ENCODE data around the gene CALHM2. TPM values are rescaled to one million over a fixed set of nuclear protein-coding genes. Genes with fewer than 3 reads are reported as not detected.

CALHM2 gene
- 2.5 and 3.6 TPM in 2 replicates for polyA plus RNA-seq (2011; rRNA removed)
- 2.4 and 3.0 TPM in 2 replicates for polyA plus RNA-seq (2012; cell fraction: cytosol; rRNA removed)
- polyA plus RNA-seq (2012; cell fraction: nucleus; rRNA removed), result 3.1 and 3.8 TPM in 2 replicates
- polyA plus RNA-seq (2017; fragmentation: RNase III; extraction: RNeasy Plus Mini Kit Qiagen cat#74134 plus additional on column Dnase treatment), result 1.9 to 2.7 TPM (median 2.6 TPM) in 3 replicates
- 3.4 and 4.1 TPM in 2 replicates for polyA minus RNA-seq (2011; rRNA and poly(A)+ RNA removed)

GRCh38 chr10:103451831-103452505, at the start of gene CALHM2:
TSS of gene CALHM2 (minus strand) at chr10:103452370. CDS start at chr10:103449941, 2,429 bp downstream.
- TF ChIP-seq PBX3 (IDR thresholded peaks at IDR 0.05) (no peak), JUN (IDR thresholded peaks at IDR 0.05) (0 out of 5 replicates have a peak, but pooled peaks of 1 of the 2 experiments have one; percentile 40)
- ATAC-seq, result peak; percentile 57 to 79
- WGBS (ENCODE audit: missing lambda C conversion rate), result 24% methylated on average over 21 of the region's 32 CpGs
- Histone ChIP-seq H3K4me2 (peak within 1 kb of the TSS; percentile 68), H3K4me3 (peak within 1 kb of the TSS; percentile 42), H3K27ac (peak within 1 kb of the TSS; percentile 62 to 81), H3K9me3 (no peaks in the 10 kb centered on the region), H3K4me1 (peaks cover 18% of the 10 kb centered on the region; the same call in 2 of the 3 replicates)
- CTCF ChIA-PET, result interaction anchor here (0.9 to 1.7 kb wide), 3 partner anchors 29 to 35 kb away, joined by 3 to 6 read pairs (median 3); no protein-coding TSS in a partner anchor
- peak; percentile 31 to 61 for DNase-seq (ENCODE audit: low read depth in 1 of 2, low spot score in 1 of 2)
- no peak for FAIRE-seq
- POLR2A ChIA-PET, result no interaction called here

GRCh38 chr10:103501186-103501585, 49.0 kb upstream of the CALHM2 start:
- ChIA-PET CTCF (interaction anchor here (1.6 to 3.1 kb wide), 3 partner anchors 9 to 15 kb away, joined by 4 to 11 read pairs (median 4); no protein-coding TSS in a partner anchor), POLR2A (no interaction called here)
- FAIRE-seq (no peak), ATAC-seq (no peak), DNase-seq (ENCODE audit: low read depth in 1 of 2, low spot score in 1 of 2) (no peak)
- TF ChIP-seq E2F6 (IDR thresholded peaks at IDR 0.05; ENCODE audit: borderline replicate concordance, low read depth) (no peak), HEYL (CRISPR knock-in tag; IDR thresholded peaks at IDR 0.05) (no peak), CEBPB (IDR thresholded peaks at IDR 0.05) (no peak), TFCP2L1 (CRISPR knock-in tag; IDR thresholded peaks at IDR 0.05) (no peak), CHD2 (IDR thresholded peaks at IDR 0.05; ENCODE audit: low read length, partially characterized antibody) (no peak), FOSB (CRISPR knock-in tag; IDR thresholded peaks at IDR 0.05) (no peak), RNF2 (IDR thresholded peaks at IDR 0.05; ENCODE audit: borderline replicate concordance, low read depth) (no peak), ZC3H11A (IDR thresholded peaks at IDR 0.05) (no peak), ZNF302 (CRISPR knock-in tag; IDR thresholded peaks at IDR 0.05) (no peak), MAFK (IDR thresholded peaks at IDR 0.05; ENCODE audit: partially characterized antibody) (no peak), FOXS1 (CRISPR knock-in tag; IDR thresholded peaks at IDR 0.05) (no peak), POLR2A (IDR thresholded peaks at IDR 0.05; ENCODE audit: low read length) (no peak), RARB (CRISPR knock-in tag; IDR thresholded peaks at IDR 0.05) (no peak), RFX5 (IDR thresholded peaks at IDR 0.05) (no peak), MAZ (IDR thresholded peaks at IDR 0.05; ENCODE audit: borderline replicate concordance, low read depth, low read length) (no peak)
- no peak overlapping the region for H3K4me2 ChIP-seq
- 76% methylated on average over 3 of the region's 3 CpGs for WGBS (ENCODE audit: missing lambda C conversion rate)
- no peaks in the 10 kb centered on the region for H3K9me3 ChIP-seq
- no peak overlapping the region for H3K27ac ChIP-seq
- H3K4me1 ChIP-seq, result peaks cover 12% of the 10 kb centered on the region
- no peak overlapping the region for H3K4me3 ChIP-seq

- ChIA-PET CTCF (interaction anchor here (1.7 to 3.1 kb wide), 2 partner anchors 8 to 15 kb away, joined by 4 to 11 read pairs; no protein-coding TSS in a partner anchor), POLR2A (no interaction called here)
- TF ChIP-seq HMGXB4 (CRISPR knock-in tag; IDR thresholded peaks at IDR 0.05; ENCODE audit: borderline replicate concordance) (no peak), KDM1A (IDR thresholded peaks at IDR 0.05; ENCODE audit: low read depth) (no peak), TFCP2L1 (CRISPR knock-in tag; IDR thresholded peaks at IDR 0.05) (no peak), ATOH8 (CRISPR knock-in tag; IDR thresholded peaks at IDR 0.05; ENCODE audit: low read depth) (no peak), JUNB (IDR thresholded peaks at IDR 0.05) (no peak), RNF2 (IDR thresholded peaks at IDR 0.05; ENCODE audit: borderline replicate concordance, low read depth) (no peak), BCL3 (IDR thresholded peaks at IDR 0.05) (no peak), EP300 (IDR thresholded peaks at IDR 0.05) (no peak), RFX5 (IDR thresholded peaks at IDR 0.05) (no peak), ZC3H11A (IDR thresholded peaks at IDR 0.05) (no peak)
- WGBS (ENCODE audit: missing lambda C conversion rate), result 73% methylated on average over 6 of the region's 6 CpGs
- H3K4me3 ChIP-seq, result no peak overlapping the region
- peaks cover 12% of the 10 kb centered on the region for H3K4me1 ChIP-seq
- FAIRE-seq, result no peak
- H3K9me3 ChIP-seq, result no peaks in the 10 kb centered on the region
- DNase-seq (ENCODE audit: low read depth in 1 of 2, low spot score in 1 of 2), result no peak
- H3K27ac ChIP-seq, result no peak overlapping the region
- ATAC-seq, result no peak
- no peak overlapping the region for H3K4me2 ChIP-seq
Observed at GRCh38 chr10:103500481-103500880, 48.3 kb upstream of the CALHM2 start.
